ENCODE results near the gene HIVEP3. TPM values are rescaled to one million over a fixed set of nuclear protein-coding genes. Genes with fewer than 3 reads are reported as not detected.

Gene HIVEP3
- total RNA-seq, 2 experiments from 2014 or later, result 18.6 to 20.4 TPM

DNA sequence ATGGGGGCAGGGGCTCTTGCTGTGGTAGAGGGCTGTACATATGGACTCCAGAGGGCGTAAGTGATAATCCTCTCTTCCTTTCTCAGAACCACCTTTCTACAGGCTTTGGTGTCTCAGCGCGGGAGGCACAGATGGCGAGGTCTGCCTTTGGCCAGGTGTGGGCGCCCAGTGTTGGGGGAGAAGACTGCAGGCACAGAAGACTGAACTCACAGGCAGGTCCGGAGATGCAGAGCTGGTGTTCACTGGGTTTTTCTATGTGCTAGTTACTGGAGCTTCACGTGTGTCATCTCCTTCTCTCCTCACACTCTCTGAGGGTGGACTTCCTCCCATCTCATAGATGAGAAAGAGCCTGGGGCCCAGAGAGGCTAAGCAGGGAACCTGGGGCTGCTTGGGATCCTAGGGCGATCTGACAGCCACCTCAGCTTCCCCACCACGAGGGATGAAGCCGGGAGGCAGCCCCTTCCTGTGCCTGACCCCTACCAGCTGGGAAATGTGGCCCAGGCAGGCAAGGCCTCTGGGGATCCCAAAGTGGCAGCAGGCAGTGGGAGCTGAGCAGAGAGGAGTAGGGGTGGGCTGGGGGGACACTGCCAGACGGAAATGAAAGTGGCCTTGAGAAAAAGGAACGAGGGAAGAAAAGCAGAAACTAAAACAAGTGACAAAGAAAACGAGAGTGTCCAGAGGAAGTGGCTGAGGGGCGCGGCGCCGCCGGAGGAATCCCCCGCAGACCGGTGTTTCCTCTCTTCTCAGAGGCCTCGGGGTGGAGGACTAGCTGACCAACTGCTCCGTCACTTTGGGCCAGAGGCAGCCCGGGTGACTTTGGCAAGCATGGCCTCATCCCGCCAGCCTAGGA, 191.6 kb downstream of the HIVEP3 start:
- H3K9me3 Mint-ChIP-seq, result no peaks in the 10 kb centered on the region
- no peaks in the 10 kb centered on the region for H3K36me3 Mint-ChIP-seq (ENCODE audit: low read depth)
- peak; percentile 11 for ATAC-seq
- peak; percentile 63 for DNase-seq
- CTCF ChIA-PET, result interaction anchor here (0.6 to 1.3 kb wide), 5 partner anchors 13 to 154 kb away, joined by 3 to 4 read pairs (median 3); no protein-coding TSS in a partner anchor
- H3K4me3 Mint-ChIP-seq, result peak overlapping the region; percentile 49
- intact Hi-C loops (cut with micrococcal nuclease), result loop anchor here (5.0 kb wide), 1 partner anchor 55 kb away; no protein-coding TSS in a partner anchor
- peak overlapping the region; percentile 85 for H3K27ac Mint-ChIP-seq
- H3K4me1 Mint-ChIP-seq (ENCODE audit: low read depth), result peaks cover 41% of the 10 kb centered on the region
- POLR2A ChIA-PET, result interaction anchor here (1.9 to 4.2 kb wide), 4 partner anchors 11 to 61 kb away, joined by 4 to 23 read pairs (median 14); no protein-coding TSS in a partner anchor
- H3K27me3 Mint-ChIP-seq, result no peaks in the 10 kb centered on the region
- TF ChIP-seq, protein P1, sequence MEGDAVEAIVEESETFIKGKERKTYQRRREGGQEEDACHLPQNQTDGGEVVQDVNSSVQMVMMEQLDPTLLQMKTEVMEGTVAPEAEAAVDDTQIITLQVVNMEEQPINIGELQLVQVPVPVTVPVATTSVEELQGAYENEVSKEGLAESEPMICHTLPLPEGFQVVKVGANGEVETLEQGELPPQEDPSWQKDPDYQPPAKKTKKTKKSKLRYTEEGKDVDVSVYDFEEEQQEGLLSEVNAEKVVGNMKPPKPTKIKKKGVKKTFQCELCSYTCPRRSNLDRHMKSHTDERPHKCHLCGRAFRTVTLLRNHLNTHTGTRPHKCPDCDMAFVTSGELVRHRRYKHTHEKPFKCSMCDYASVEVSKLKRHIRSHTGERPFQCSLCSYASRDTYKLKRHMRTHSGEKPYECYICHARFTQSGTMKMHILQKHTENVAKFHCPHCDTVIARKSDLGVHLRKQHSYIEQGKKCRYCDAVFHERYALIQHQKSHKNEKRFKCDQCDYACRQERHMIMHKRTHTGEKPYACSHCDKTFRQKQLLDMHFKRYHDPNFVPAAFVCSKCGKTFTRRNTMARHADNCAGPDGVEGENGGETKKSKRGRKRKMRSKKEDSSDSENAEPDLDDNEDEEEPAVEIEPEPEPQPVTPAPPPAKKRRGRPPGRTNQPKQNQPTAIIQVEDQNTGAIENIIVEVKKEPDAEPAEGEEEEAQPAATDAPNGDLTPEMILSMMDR (IDR thresholded peaks at IDR 0.05), result no peak

DNA sequence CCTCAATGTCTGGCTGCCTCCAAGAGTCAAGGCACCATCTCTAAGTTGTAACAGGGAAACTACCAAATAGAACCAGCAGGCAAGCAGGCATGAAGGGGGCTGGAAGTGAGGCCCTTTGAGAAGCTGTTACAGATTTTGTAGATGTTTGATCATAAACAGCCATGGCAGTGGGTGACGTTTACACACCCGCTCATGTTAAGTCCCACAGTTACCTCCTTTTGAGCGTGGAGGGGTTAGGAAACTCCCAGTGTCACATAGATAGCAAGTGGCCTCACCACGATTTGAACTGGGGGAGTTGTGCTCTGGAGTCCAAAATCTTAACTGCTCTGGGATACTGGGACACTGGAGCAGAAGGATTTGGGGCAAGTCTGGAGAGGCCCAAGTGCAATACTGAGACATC, 192.4 kb downstream of the HIVEP3 start:
- Mint-ChIP-seq H3K27ac (peak overlapping the region; percentile 85), H3K9me3 (no peaks in the 10 kb centered on the region), H3K4me3 (peak overlapping the region; percentile 49), H3K36me3 (ENCODE audit: low read depth) (no peaks in the 10 kb centered on the region), H3K4me1 (ENCODE audit: low read depth) (peaks cover 41% of the 10 kb centered on the region), H3K27me3 (no peaks in the 10 kb centered on the region)
- POLR2A ChIA-PET, result interaction anchor here (3.9 to 4.2 kb wide), 2 partner anchors 12 to 16 kb away, joined by 21 to 23 read pairs; no protein-coding TSS in a partner anchor
- TF ChIP-seq, protein P1 (IDR thresholded peaks at IDR 0.05), result no peak
- no peak for ATAC-seq
- CTCF ChIA-PET, result interaction anchor here (0.6 to 1.0 kb wide), 2 partner anchors 39 to 45 kb away, joined by 3 read pairs; no protein-coding TSS in a partner anchor
- no peak for DNase-seq
- intact Hi-C loops (cut with micrococcal nuclease), result loop anchor here (5.0 kb wide), 1 partner anchor 54 kb away; no protein-coding TSS in a partner anchor

DNA sequence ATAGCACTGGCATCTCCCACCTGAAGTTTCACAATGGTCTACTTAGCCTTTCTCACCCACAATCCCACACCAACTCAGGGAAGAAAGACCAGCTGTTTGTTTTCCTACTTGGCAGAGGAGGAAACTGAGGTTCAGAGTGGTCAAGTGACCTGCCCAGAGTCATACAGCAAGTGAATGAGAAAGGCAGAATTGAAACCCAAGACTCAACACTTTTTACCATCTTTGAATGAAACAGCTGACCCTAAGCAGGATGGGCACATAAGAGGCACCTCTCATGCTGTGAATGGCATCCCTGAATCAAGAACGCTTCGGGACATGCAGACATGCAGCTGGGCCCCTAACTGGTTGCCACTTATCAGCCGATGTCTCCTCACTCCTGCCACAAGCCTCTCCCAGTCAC, 193.8 kb downstream of the HIVEP3 start:
- TF ChIP-seq, protein P1 (IDR thresholded peaks at IDR 0.05), result no peak
- no peak overlapping the region for H3K27ac Mint-ChIP-seq
- intact Hi-C loops (cut with micrococcal nuclease), result loop anchor here (5.0 kb wide), 1 partner anchor 53 kb away; no protein-coding TSS in a partner anchor
- ChIA-PET CTCF (no interaction called here), POLR2A (interaction anchor here (1.2 kb wide), 1 partner anchor 14 kb away, joined by 4 read pairs; no protein-coding TSS in a partner anchor)
- H3K36me3 Mint-ChIP-seq (ENCODE audit: low read depth), result no peaks in the 10 kb centered on the region
- peaks cover 46% of the 10 kb centered on the region for H3K4me1 Mint-ChIP-seq (ENCODE audit: low read depth)
- H3K27me3 Mint-ChIP-seq, result no peaks in the 10 kb centered on the region
- ATAC-seq (no peak), DNase-seq (no peak)
- no peaks in the 10 kb centered on the region for H3K9me3 Mint-ChIP-seq
- H3K4me3 Mint-ChIP-seq, result no peak overlapping the region

DNA sequence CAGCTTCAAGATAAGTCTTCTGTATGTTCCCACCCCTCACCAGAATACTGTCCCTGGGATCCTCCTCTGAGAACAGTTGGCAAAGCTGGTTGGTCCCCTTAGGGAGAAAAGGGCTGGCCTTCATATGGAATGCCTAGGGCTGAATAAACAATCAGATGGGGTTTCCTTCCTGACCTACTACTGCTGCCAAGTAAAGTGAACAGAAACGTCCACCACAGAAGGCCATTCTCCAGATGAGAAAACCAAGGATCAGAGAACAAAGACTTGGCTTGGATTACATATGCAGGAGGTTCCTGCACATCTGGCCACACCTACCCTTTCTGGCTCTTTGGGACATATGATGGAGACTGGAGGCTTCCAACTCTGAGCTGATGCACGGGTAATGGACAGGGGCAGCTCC, 194.5 kb downstream of the HIVEP3 start:
- no peak overlapping the region for H3K27ac Mint-ChIP-seq
- no peaks in the 10 kb centered on the region for H3K36me3 Mint-ChIP-seq (ENCODE audit: low read depth)
- ATAC-seq (no peak), DNase-seq (no peak)
- ChIA-PET CTCF (interaction anchor here (0.7 kb wide), 1 partner anchor 59 kb away, joined by 3 read pairs; no protein-coding TSS in a partner anchor), POLR2A (interaction anchor here (1.2 kb wide), 1 partner anchor 15 kb away, joined by 4 read pairs; no protein-coding TSS in a partner anchor)
- no peak overlapping the region for H3K4me3 Mint-ChIP-seq
- H3K4me1 Mint-ChIP-seq (ENCODE audit: low read depth), result peaks cover 40% of the 10 kb centered on the region
- H3K9me3 Mint-ChIP-seq, result no peaks in the 10 kb centered on the region
- TF ChIP-seq, protein P1 (IDR thresholded peaks at IDR 0.05), result no peak
- no peaks in the 10 kb centered on the region for H3K27me3 Mint-ChIP-seq
- intact Hi-C loops (cut with micrococcal nuclease), result no loop called here
